ENCODE results near the gene COL5A3.
A peak's percentile ranks its signal among the peaks of the same experiment; 100 is the strongest.
"Not testable (repeated sequence)": the region's sequence is repeated elsewhere in the genome, so short reads cannot be mapped to it uniquely, and the experiment has no call there.

The COL5A3 gene

DNA sequence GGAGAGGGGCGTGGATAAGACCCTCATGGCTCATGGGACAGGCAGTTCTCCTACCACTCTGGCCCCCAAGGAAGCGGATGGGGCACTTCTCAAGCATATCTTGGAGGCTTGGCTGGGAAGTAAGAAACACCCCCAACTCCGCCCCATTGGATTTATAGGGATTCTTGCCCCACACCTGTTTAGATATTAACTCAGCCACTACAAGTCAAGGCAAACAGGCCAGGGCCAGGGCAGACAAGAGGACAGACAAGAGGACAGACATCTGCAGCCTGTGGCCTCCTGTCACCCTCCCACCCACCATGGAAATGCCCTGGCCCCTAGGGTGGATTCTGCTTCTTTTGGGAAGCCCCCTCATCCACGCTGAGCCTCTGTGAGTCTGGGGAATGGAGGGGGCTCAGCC lies 27.1 kb upstream of the COL5A3 start:
- H3K27ac ChIP-seq, result no peak overlapping the region
- TF ChIP-seq ZFX (IDR thresholded peaks at IDR 0.05), result no peak
- TF ChIP-seq, protein P1, sequence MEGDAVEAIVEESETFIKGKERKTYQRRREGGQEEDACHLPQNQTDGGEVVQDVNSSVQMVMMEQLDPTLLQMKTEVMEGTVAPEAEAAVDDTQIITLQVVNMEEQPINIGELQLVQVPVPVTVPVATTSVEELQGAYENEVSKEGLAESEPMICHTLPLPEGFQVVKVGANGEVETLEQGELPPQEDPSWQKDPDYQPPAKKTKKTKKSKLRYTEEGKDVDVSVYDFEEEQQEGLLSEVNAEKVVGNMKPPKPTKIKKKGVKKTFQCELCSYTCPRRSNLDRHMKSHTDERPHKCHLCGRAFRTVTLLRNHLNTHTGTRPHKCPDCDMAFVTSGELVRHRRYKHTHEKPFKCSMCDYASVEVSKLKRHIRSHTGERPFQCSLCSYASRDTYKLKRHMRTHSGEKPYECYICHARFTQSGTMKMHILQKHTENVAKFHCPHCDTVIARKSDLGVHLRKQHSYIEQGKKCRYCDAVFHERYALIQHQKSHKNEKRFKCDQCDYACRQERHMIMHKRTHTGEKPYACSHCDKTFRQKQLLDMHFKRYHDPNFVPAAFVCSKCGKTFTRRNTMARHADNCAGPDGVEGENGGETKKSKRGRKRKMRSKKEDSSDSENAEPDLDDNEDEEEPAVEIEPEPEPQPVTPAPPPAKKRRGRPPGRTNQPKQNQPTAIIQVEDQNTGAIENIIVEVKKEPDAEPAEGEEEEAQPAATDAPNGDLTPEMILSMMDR (conservative IDR thresholded peaks at IDR 0.05), result no peak

DNA sequence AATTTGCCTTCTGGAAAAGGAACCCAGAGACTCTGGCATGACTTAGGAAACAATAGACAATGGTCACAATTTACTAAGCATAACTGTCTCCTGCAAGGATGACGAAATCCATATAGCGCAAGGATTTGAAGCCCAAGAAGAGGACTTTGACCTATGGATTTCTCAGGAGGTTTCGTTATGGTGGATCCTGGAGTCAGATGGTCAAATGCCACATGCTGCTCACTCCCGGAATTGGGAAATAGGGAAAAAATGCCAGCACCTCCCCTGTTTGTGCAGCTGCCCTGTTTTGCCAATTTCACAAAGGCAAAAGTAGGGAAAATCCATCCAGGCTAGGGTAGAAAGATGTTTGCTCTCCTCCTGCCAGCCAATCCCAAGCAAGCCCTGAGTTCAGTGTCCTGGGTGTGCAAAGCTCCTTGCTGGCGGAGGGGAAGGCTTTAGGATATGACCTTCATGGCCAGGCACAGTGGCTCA lies 26.3 kb upstream of the COL5A3 start:
- H3K27ac ChIP-seq, result no peak overlapping the region
- TF ChIP-seq, protein P1 (conservative IDR thresholded peaks at IDR 0.05), result no peak
- TF ChIP-seq ZFX (IDR thresholded peaks at IDR 0.05), result no peak

DNA sequence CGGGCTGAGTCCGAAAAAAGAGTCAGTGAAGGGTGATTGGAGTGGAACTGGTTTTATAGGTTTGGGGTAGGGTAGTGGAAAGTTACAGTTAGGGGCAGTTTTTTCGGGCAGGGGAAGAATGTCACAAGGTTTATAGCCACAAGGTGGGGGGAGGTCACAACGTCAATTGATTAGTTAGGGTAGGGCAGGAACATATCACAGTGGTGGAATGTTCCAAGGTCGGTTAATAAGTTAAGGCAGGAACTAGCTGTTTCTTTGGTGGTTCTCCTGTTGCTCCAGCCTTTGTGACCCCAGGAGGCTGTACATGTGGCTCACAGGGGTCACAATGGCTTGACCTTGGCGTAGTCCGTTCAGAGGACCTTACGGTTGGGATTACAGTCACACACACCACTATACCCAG lies 23.3 kb upstream of the COL5A3 start:
- TF ChIP-seq ZFX (IDR thresholded peaks at IDR 0.05), result no peak
- TF ChIP-seq, protein P1 (conservative IDR thresholded peaks at IDR 0.05), result no peak
- H3K27ac ChIP-seq, result no peak overlapping the region

DNA sequence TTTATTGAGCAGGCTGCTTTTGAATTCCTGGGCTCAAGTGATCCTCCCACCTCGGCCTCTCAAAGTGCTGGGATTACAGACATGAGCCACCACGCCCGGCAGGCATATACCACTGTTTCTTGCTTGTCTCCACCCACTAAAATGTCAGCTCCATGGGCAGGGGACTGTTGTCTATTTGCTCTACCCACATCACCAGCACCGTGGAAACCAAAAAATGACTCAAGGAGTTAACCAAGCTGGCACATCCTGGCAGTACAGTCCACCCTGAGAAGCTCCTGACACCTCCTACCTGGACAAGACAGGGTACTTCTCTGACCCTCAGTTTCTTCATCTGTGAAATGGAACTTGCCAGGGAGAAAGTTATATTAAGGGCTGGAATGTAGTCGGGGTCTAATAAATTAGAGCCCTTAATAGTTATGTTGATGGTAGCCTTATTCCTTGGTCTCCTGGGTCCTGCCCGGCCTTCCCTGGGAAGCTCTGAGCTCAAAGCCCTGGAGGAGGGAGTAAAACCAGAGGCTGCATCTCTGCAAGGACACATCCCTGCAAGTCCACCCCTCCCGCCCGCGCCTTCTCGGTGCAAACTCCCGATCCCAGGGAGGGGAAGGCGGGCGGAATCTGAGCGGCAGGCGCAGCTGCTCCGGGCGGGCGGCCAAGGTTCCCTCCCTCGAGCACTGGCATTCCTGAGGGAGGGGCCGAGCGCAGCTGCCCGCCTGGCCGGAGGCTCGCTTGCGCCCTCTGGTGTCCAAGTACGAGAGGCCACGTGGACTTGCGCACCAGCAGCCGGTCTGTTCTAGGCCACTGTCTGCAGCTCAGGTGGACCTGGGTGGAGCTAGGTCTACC lies 17.1 kb upstream of the COL5A3 start:
- TF ChIP-seq, protein P1 (conservative IDR thresholded peaks at IDR 0.05), result peak; percentile 99
- TF ChIP-seq ZFX (IDR thresholded peaks at IDR 0.05), result no peak
- no peak overlapping the region for H3K27ac ChIP-seq

DNA sequence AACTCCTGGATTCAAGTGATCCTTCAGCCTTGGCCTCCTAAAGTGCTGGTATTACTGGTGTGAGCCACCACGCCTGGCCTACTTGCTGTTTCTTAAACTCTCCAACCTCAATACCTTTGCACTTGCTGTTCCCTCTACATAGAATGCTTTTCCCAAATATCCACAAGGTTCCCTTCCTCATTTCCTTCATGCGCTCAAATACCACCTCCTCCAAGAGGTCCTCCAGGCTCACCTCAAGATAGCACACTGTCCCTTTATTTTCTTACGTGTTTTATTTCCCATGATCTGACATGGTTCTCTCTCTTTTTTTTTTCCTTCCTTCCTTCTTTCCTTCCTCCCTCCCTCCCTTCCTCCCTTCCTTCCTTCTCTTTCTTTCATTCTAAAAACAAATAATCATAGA lies 16.4 kb upstream of the COL5A3 start:
- no peak overlapping the region for H3K27ac ChIP-seq
- TF ChIP-seq ZFX (IDR thresholded peaks at IDR 0.05), result no peak
- TF ChIP-seq, protein P1 (conservative IDR thresholded peaks at IDR 0.05), result no peak

DNA sequence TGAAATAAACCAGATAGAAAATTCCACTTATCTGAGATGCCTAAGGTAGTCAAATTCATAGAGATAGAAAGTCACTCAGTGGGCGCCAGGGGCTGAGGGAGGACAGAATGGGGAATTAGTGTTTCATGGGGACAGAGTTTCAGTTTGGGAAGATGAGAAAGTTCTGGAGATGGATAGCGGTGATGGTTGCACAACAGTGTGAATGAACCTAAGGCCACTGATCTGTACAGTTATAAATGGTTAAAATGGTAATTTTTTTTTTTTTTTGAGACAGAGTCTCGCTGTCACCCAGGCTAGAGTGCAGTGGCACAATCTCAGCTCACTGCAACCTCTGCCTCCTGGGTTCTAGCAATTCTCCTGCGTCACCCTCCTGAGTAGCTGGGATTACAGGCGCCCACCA lies 12.8 kb upstream of the COL5A3 start:
- not testable (repeated sequence) for H3K27ac ChIP-seq

DNA sequence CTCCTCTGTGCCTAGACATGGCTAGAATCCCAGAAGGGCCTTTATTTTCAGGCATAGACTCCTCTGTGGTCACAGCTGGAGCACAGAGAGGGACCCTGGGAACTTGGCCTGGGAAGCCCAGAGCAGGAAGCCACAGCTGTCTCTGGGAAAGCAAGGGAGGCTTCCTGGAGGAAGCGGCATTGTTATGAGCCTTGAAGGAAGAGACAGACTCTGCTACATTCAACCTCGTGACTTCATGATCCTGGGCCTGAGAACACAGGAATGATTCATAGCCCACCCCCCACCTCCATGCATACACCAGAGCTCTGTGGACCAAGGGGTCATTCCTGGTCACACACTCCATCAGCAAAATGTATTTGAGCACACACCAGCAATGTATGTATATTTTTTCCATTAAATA lies 11.6 kb upstream of the COL5A3 start:
- no peak for TF ChIP-seq ZFX (IDR thresholded peaks at IDR 0.05)
- TF ChIP-seq, protein P1 (conservative IDR thresholded peaks at IDR 0.05), result no peak

DNA sequence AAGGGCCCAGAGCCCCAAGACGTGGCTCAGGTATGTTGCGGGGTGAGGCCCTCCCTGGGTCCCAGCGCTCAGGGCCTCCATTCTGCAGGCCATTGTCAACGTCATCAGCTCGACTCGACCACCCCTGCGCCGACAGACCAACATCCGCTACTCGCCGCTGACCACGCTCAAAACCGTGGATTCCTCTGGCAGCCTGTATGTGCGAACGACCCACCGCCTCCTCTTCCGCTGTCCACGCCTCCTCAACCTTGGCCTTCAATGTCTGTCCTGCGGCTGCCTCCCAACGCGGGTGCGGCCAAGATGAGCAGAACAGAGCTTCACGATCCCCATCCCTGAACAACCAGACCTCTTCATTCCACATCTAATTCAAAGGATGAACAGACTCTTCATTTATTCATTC lies 11.1 kb upstream of the COL5A3 start:
- no peak for TF ChIP-seq ZFX (IDR thresholded peaks at IDR 0.05)
- TF ChIP-seq, protein P1 (conservative IDR thresholded peaks at IDR 0.05), result no peak
- H3K27ac ChIP-seq, result no peak overlapping the region

More for the DNA sequence above, 11.6 kb upstream of the COL5A3 start:
- H3K27ac ChIP-seq, result no peak overlapping the region

Data from C4-2B (cell line).